Stomach (tissue), 4 donors: Measurements from ENCODE around the gene RASSF5.
A peak's percentile ranks its signal among the peaks of the same experiment; 100 is the strongest.

Experiments
- POLR2A ChIP-seq, 4 donors: fragments of 450-650 bp; IDR thresholded peaks; one replicate each; pipeline ENCODE4 v1.6.1; 2016; ENCODE audit warnings: antibody characterized with exemption in 4 of 4, control low read depth in 2 of 4, mild to moderate bottlenecking in 1 of 4, moderate library complexity in 1 of 4
- POLR2AphosphoS5 ChIP-seq, 3 donors: sonication (generic); formaldehyde crosslinking; IDR thresholded peaks; one replicate each; pipeline ENCODE4 v1.6.1; 2016; ENCODE audit warnings: antibody characterized with exemption in 3 of 3
- TF ChIP-seq, protein P1 (sequence below), 7 experiments: fragments of 450-650 bp in 4 of 7; fragments of 200-600 bp in 3 of 7; sonication (generic) in 3 of 7; IDR thresholded peaks; one replicate each; pipeline ENCODE4 v1.5.1; 2016 to 2019; ENCODE audit warnings: antibody characterized with exemption in 7 of 7, control low read depth in 2 of 7, mild to moderate bottlenecking in 1 of 7

DNA sequence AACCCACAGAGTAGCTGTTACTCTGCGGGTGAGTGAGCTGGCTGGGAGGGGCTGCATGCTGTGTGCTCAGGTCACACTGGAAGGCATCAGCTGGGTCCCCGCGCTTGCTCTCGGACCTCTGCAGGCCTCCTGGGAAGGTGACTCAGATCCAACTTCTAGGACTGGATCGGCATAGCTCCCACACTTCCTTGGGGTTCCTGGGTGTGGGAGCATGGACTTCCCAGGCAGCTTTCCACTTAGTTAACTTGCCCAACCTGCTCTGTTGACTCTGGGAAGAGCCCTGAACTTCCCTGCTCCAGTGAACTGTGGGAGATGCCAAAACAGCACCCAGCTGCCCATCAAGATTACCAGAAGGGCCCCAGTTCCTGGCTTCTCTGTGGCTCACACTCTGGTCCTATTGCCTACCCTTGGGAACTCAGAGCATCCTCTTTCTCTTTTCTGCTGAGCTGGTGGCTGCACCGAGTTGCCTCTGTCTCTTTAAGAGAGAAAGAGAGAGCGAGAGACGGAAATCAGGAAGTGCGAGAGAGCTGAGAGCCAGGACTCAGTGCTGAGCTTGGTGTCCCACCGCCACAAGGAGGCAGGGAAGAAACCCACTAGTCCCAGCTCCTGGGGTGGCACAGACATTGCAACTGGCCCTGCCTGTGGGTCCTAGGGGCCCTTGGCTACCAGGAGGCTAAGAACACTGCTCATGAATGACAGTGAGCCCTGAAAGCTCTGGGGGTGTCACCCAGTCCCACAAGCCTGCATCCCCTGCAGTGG, 37.2 kb upstream of the RASSF5 start, which contains the start of gene IKBKE:
- TF ChIP-seq POLR2A (IDR thresholded peaks at IDR 0.05) (no peak), POLR2AphosphoS5 (IDR thresholded peaks at IDR 0.05) (peak in 2 of 3 donors; percentile 13 to 75)
- TF ChIP-seq, protein P1, sequence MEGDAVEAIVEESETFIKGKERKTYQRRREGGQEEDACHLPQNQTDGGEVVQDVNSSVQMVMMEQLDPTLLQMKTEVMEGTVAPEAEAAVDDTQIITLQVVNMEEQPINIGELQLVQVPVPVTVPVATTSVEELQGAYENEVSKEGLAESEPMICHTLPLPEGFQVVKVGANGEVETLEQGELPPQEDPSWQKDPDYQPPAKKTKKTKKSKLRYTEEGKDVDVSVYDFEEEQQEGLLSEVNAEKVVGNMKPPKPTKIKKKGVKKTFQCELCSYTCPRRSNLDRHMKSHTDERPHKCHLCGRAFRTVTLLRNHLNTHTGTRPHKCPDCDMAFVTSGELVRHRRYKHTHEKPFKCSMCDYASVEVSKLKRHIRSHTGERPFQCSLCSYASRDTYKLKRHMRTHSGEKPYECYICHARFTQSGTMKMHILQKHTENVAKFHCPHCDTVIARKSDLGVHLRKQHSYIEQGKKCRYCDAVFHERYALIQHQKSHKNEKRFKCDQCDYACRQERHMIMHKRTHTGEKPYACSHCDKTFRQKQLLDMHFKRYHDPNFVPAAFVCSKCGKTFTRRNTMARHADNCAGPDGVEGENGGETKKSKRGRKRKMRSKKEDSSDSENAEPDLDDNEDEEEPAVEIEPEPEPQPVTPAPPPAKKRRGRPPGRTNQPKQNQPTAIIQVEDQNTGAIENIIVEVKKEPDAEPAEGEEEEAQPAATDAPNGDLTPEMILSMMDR (IDR thresholded peaks at IDR 0.05) = peak in 2 of 7 experiments; percentile 19 to 30
